Measurements from ENCODE around the gene CERK.

DNA sequence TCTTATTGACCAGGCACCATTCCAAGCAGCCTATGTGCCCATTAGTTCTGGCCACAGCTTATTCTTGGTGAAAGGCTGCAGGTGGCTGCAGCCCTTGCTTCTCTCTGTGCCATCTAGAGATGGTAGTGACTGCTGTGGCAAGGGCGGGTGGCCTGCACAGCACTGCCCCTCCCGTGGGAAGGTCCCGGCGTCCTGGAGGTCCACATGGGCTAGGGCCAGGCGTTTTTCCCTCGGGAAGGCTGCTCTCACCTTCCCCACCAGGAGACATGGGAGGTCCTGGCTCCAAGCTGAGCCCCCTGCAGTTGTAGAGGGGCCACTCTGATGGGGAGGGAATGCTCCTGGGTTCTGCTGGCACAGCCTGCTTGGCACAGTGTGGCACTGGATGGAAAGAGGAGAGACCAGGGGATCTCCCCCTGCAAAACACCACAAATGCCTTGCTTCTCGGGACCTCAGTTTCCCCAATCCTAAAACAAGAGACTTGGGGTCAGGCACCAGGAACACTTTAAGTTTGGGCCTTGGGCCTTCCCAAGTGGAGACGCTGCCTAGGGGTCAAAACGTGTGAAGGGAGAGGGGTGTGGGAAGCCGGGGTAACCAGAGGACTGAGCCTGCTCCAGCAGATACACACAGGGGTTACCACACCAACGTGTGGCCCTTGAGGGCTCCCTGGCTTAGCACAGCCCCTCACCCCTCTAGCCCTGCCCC is 14.4 kb upstream of the CERK start:
- TF ChIP-seq, protein P1, sequence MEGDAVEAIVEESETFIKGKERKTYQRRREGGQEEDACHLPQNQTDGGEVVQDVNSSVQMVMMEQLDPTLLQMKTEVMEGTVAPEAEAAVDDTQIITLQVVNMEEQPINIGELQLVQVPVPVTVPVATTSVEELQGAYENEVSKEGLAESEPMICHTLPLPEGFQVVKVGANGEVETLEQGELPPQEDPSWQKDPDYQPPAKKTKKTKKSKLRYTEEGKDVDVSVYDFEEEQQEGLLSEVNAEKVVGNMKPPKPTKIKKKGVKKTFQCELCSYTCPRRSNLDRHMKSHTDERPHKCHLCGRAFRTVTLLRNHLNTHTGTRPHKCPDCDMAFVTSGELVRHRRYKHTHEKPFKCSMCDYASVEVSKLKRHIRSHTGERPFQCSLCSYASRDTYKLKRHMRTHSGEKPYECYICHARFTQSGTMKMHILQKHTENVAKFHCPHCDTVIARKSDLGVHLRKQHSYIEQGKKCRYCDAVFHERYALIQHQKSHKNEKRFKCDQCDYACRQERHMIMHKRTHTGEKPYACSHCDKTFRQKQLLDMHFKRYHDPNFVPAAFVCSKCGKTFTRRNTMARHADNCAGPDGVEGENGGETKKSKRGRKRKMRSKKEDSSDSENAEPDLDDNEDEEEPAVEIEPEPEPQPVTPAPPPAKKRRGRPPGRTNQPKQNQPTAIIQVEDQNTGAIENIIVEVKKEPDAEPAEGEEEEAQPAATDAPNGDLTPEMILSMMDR (IDR thresholded peaks at IDR 0.05), result no peak
- TF ChIP-seq NRF1 (IDR thresholded peaks at IDR 0.05; ENCODE audit: low read depth, low read length) (no peak), RAD21 (IDR thresholded peaks at IDR 0.05; ENCODE audit: low read length) (no peak), JUND (IDR thresholded peaks at IDR 0.05) (no peak), USF2 (IDR thresholded peaks at IDR 0.05; ENCODE audit: borderline replicate concordance, low read depth, low read length) (no peak), EP300 (IDR thresholded peaks at IDR 0.05; ENCODE audit: borderline replicate concordance in 1 of 2, low read depth in 1 of 2, low read length in 1 of 2) (no peak)
